ENCODE measurements around the gene SLC26A8.
A peak's percentile ranks its signal among the peaks of the same experiment; 100 is the strongest.

SLC26A8 gene

GRCh38 chr6:36023996-36024795 lies at the start of gene SLC26A8:
SLC26A8 (minus strand) TSS chr6:36024641; CDS start chr6:36019707, 4,934 bp downstream.
- Mint-ChIP-seq H3K27me3 (ENCODE audit: low read depth, poor library complexity) (peaks cover 40% of the 10 kb centered on the region), H3K36me3 (ENCODE audit: low read depth) (no peaks in the 10 kb centered on the region), H3K4me3 (peak within 1 kb of the TSS; percentile 71), H3K27ac (no peak within 1 kb of the TSS), H3K9me3 (peaks cover 6% of the 10 kb centered on the region), H3K4me1 (peaks cover 19% of the 10 kb centered on the region)
- peak; percentile 43 for DNase-seq
- no peak for TF ChIP-seq CTCF (IDR thresholded peaks at IDR 0.05)

GRCh38 chr6:36073587-36073986 lies 49.1 kb upstream of the SLC26A8 start:
- Mint-ChIP-seq H3K9me3 (no peaks in the 10 kb centered on the region), H3K27ac (no peak overlapping the region), H3K4me3 (no peak overlapping the region), H3K4me1 (no peaks in the 10 kb centered on the region), H3K27me3 (ENCODE audit: low read depth, poor library complexity) (no peaks in the 10 kb centered on the region), H3K36me3 (ENCODE audit: low read depth) (peaks cover 37% of the 10 kb centered on the region)
- TF ChIP-seq CTCF (IDR thresholded peaks at IDR 0.05): no peak
- DNase-seq: no peak

- Mint-ChIP-seq H3K27me3 (ENCODE audit: low read depth, poor library complexity) (no peaks in the 10 kb centered on the region), H3K4me3 (no peak overlapping the region), H3K4me1 (no peaks in the 10 kb centered on the region), H3K27ac (no peak overlapping the region), H3K9me3 (no peaks in the 10 kb centered on the region), H3K36me3 (ENCODE audit: low read depth) (peaks cover 37% of the 10 kb centered on the region)
- no peak for TF ChIP-seq CTCF (IDR thresholded peaks at IDR 0.05)
- no peak for DNase-seq
Measured at GRCh38 chr6:36072681-36073080, 48.2 kb upstream of the SLC26A8 start.

- no peaks in the 10 kb centered on the region for H3K4me1 Mint-ChIP-seq
- no peaks in the 10 kb centered on the region for H3K27me3 Mint-ChIP-seq (ENCODE audit: low read depth, poor library complexity)
- no peaks in the 10 kb centered on the region for H3K9me3 Mint-ChIP-seq
- H3K36me3 Mint-ChIP-seq (ENCODE audit: low read depth): peaks cover 37% of the 10 kb centered on the region
- no peak for TF ChIP-seq CTCF (IDR thresholded peaks at IDR 0.05)
- DNase-seq: no peak
- H3K27ac Mint-ChIP-seq: no peak overlapping the region
- no peak overlapping the region for H3K4me3 Mint-ChIP-seq
Measured at GRCh38 chr6:36071714-36072113, 47.3 kb upstream of the SLC26A8 start.

GRCh38 chr6:36071281-36071680 lies 46.8 kb upstream of the SLC26A8 start:
- DNase-seq: no peak
- H3K36me3 Mint-ChIP-seq (ENCODE audit: low read depth): peaks cover 33% of the 10 kb centered on the region
- H3K4me3 Mint-ChIP-seq: no peak overlapping the region
- no peaks in the 10 kb centered on the region for H3K4me1 Mint-ChIP-seq
- no peaks in the 10 kb centered on the region for H3K27me3 Mint-ChIP-seq (ENCODE audit: low read depth, poor library complexity)
- no peak overlapping the region for H3K27ac Mint-ChIP-seq
- TF ChIP-seq CTCF (IDR thresholded peaks at IDR 0.05): no peak
- H3K9me3 Mint-ChIP-seq: no peaks in the 10 kb centered on the region

GRCh38 chr6:36070252-36070651 lies 45.8 kb upstream of the SLC26A8 start:
- H3K27ac Mint-ChIP-seq: no peak overlapping the region
- peaks cover 23% of the 10 kb centered on the region for H3K36me3 Mint-ChIP-seq (ENCODE audit: low read depth)
- TF ChIP-seq CTCF (IDR thresholded peaks at IDR 0.05): no peak
- no peaks in the 10 kb centered on the region for H3K27me3 Mint-ChIP-seq (ENCODE audit: low read depth, poor library complexity)
- no peaks in the 10 kb centered on the region for H3K9me3 Mint-ChIP-seq
- no peak overlapping the region for H3K4me3 Mint-ChIP-seq
- no peak for DNase-seq
- peaks cover 4% of the 10 kb centered on the region for H3K4me1 Mint-ChIP-seq

All from nephron progenitor cell (in vitro differentiated cells).